HepG2 (cell line): ENCODE measurements around the gene DNAI4. TPM values are rescaled to one million over a fixed set of nuclear protein-coding genes. Genes with fewer than 3 reads are reported as not detected.

Source experiments
- AKAP8 ChIP-seq: sonication (generic); formaldehyde crosslinking; IDR thresholded peaks from 2 replicates; pipeline ENCODE4 v1.5.1; 2020; ENCODE audit warnings: mild to moderate bottlenecking, missing genetic modification reagents
- ETV6 ChIP-seq: sonication (generic); formaldehyde crosslinking; conservative IDR thresholded peaks from 2 replicates; pipeline ENCODE4 v1.4.0; 2020; ENCODE audit warnings: missing genetic modification reagents
- GMEB1 ChIP-seq: sonication (generic); formaldehyde crosslinking; IDR thresholded peaks from 2 replicates; pipeline ENCODE4 v1.5.1; 2020; ENCODE audit warnings: missing genetic modification reagents, mild to moderate bottlenecking, borderline replicate concordance
- ISL2 ChIP-seq: sonication (generic); formaldehyde crosslinking; IDR thresholded peaks from 2 replicates; pipeline ENCODE4 v1.5.0; 2020; ENCODE audit warnings: missing genetic modification reagents
- NBN ChIP-seq: fragments of 450-650 bp; conservative IDR thresholded peaks from 2 replicates; pipeline ENCODE4 v1.6.1; 2017
- NFATC3 ChIP-seq: sonication (generic); formaldehyde crosslinking; IDR thresholded peaks from 2 replicates; pipeline ENCODE4 v1.5.1; 2020; ENCODE audit warnings: mild to moderate bottlenecking, missing genetic modification reagents
- PAX8 ChIP-seq: sonication (generic); formaldehyde crosslinking; IDR thresholded peaks from 2 replicates; pipeline ENCODE4 v1.8.0; 2022; ENCODE audit warnings: mild to moderate bottlenecking, missing genetic modification reagents, borderline replicate concordance
- PPARG ChIP-seq: conservative IDR thresholded peaks from 2 replicates; pipeline ENCODE4 v1.6.1; 2016; ENCODE audit warnings: missing biosample characterization, missing genetic modification reagents
- SP5 ChIP-seq: IDR thresholded peaks from 2 replicates; pipeline ENCODE4 v1.6.1; 2016; ENCODE audit warnings: low read depth, borderline replicate concordance
- SUZ12 ChIP-seq: fragments of 150-350 bp; IDR thresholded peaks from 2 replicates; pipeline ENCODE4 v1.6.1; 2014; ENCODE audit warnings: low read depth, low read length
- TBX3 ChIP-seq: fragments of 450-650 bp; IDR thresholded peaks from 2 replicates; pipeline ENCODE4 v1.6.1; 2017; ENCODE audit warnings: antibody characterized with exemption, mild to moderate bottlenecking, inconsistent platforms, borderline replicate concordance
- TFAP4 ChIP-seq: sonication (generic); IDR thresholded peaks from 2 replicates; pipeline ENCODE4 v1.6.1; 2016; ENCODE audit warnings: low read depth, borderline replicate concordance
- TSC22D2 ChIP-seq: sonication (generic); formaldehyde crosslinking; IDR thresholded peaks from 2 replicates; pipeline ENCODE4 v1.5.1; 2020; ENCODE audit warnings: missing genetic modification reagents, mild to moderate bottlenecking, borderline replicate concordance
- ZHX1 ChIP-seq: sonication (generic); formaldehyde crosslinking; IDR thresholded peaks from 2 replicates; pipeline ENCODE4 v1.8.1; 2022; ENCODE audit warnings: low read depth, mild to moderate bottlenecking, missing genetic modification reagents
- ZNF256 ChIP-seq: sonication (generic); formaldehyde crosslinking; conservative IDR thresholded peaks from 2 replicates; pipeline ENCODE4 v1.4.0; 2020; ENCODE audit warnings: missing genetic modification reagents
- ZNF431 ChIP-seq: sonication (generic); formaldehyde crosslinking; IDR thresholded peaks from 2 replicates; pipeline ENCODE4 v1.9.0; 2022; ENCODE audit warnings: missing genetic modification reagents, low read depth, mild to moderate bottlenecking, borderline replicate concordance
- ZNF550 ChIP-seq: sonication (generic); formaldehyde crosslinking; IDR thresholded peaks from 2 replicates; pipeline ENCODE4 v1.4.0; 2020; ENCODE audit warnings: mild to moderate bottlenecking, missing genetic modification reagents, borderline replicate concordance
- ZNF562 ChIP-seq: sonication (generic); formaldehyde crosslinking; IDR thresholded peaks from 2 replicates; pipeline ENCODE4 v1.8.0; 2022; ENCODE audit warnings: missing genetic modification reagents, borderline replicate concordance
- ZNF574 ChIP-seq: sonication (generic); formaldehyde crosslinking; IDR thresholded peaks from 2 replicates; pipeline ENCODE4 v1.4.0; 2020; ENCODE audit warnings: missing genetic modification reagents
- ZNF577 ChIP-seq: sonication (generic); formaldehyde crosslinking; IDR thresholded peaks from 2 replicates; pipeline ENCODE4 v1.4.0; 2020; ENCODE audit warnings: mild to moderate bottlenecking, low read depth, missing genetic modification reagents, borderline replicate concordance
- ZNF7 ChIP-seq: IDR thresholded peaks from 2 replicates; pipeline ENCODE4 v1.6.1; 2016; ENCODE audit warnings: missing biosample characterization, missing genetic modification reagents
- ZNF713 ChIP-seq: sonication (generic); formaldehyde crosslinking; IDR thresholded peaks from 2 replicates; pipeline ENCODE4 v1.4.0; 2020; ENCODE audit warnings: mild to moderate bottlenecking, missing genetic modification reagents
- polyA plus RNA-seq, 8 experiments: library from polyadenylated mRNA; depleted of rRNA in 3 of 8; stranded (reverse) in 7 of 8; unstranded in 1 of 8; fragments of >200 nt; fragmentation: Illumina TruSeq in 4 of 8; extraction: Trizol in 4 of 8; gene quantifications; 2 replicates each; pipeline versions ENCODE4 v1.2.1 to v1.2.3, GENCODE V29; 2011 to 2016; ENCODE audit warnings: low read depth in 4 of 8, missing spikeins in 1 of 8, mixed read lengths in 1 of 8; ENCODE audit not compliant: insufficient read depth in 1 of 8
- total RNA-seq, 5 experiments: library from RNA; depleted of rRNA; stranded (reverse); fragments of >200 nt; fragmentation: Illumina TruSeq; extraction: Trizol; gene quantifications; 2 replicates each; pipeline ENCODE4 v1.2.3, GENCODE V29; 2016; ENCODE audit warnings: low read depth in 1 of 5

Gene DNAI4
- total and polyA plus RNA-seq, 2 of the 13 experiments (the other 11 are each of a cell fraction or from before 2014, with no cell fraction given): 0.04 to 0.08 TPM

- TF ChIP-seq ZNF574 (peak; percentile 53), ZNF577 (CRISPR knock-in tag) (no peak), ZNF562 (no peak), TSC22D2 (CRISPR knock-in tag) (no peak), ETV6 (0 out of 2 replicates have a peak, but pooled peaks have one; percentile 66), ZNF550 (CRISPR knock-in tag) (no peak; the same call in 1 of the 2 replicates), ZNF256 (CRISPR knock-in tag) (0 out of 2 replicates have a peak, but pooled peaks have one; percentile 52), TBX3 (no peak), PPARG (CRISPR knock-in tag) (no peak), ZNF713 (CRISPR knock-in tag) (no peak), AKAP8 (CRISPR knock-in tag) (no peak), NBN (no peak), SUZ12 (no peak), ZNF431 (peak; percentile 88; the same call in 1 of the 2 replicates), PAX8 (CRISPR knock-in tag) (no peak), ISL2 (CRISPR knock-in tag) (no peak; the same call in 1 of the 2 replicates), ZHX1 (CRISPR knock-in tag) (no peak), SP5 (CRISPR knock-in tag) (peak; percentile 63), ZNF7 (CRISPR knock-in tag) (no peak), TFAP4 (peak; percentile 95), NFATC3 (CRISPR knock-in tag) (no peak), GMEB1 (CRISPR knock-in tag) (peak; percentile 73)
Measured at GRCh38 chr1:66929999-66930822, 5.6 kb upstream of the DNAI4 start (continued).
